GM12801 (cell line): Measurements from ENCODE around the gene IFIT1.

Experiments used
- CTCF ChIP-seq: IDR thresholded peaks from one replicate; pipeline ENCODE4 v1.5.1; 2011; ENCODE audit warnings: control low read depth; ENCODE audit not compliant: insufficient read length; ENCODE audit errors: extremely low read depth

Gene IFIT1

GRCh38 chr10:89393898-89394297 lies 1.5 kb downstream of the IFIT1 start:
- no peak for TF ChIP-seq CTCF

DNA sequence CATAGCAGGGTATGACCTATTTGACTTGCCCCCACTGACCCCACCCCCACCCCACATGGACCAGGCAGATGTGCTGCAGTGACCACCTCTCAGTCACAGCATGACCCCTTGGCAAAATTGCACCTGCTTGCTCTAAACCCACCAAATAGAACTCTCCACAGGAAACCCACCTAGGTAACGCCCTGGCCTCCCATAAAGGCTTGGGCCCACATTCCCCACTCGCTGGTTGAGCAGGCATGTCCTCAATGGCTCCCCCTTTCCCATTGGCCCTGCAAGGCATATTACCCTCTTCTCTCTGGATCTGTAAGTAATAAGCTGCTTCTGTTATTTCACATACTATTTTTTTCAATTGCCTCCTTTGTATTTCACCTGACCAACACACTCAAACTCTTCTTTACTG lies 2.7 kb downstream of the IFIT1 start:
- no peak for TF ChIP-seq CTCF

- no peak for TF ChIP-seq CTCF
Measured at GRCh38 chr10:89398003-89398749, 5.8 kb downstream of the IFIT1 start.

- TF ChIP-seq CTCF, result no peak
Measured at GRCh38 chr10:89399956-89400355, 7.5 kb downstream of the IFIT1 start.

DNA sequence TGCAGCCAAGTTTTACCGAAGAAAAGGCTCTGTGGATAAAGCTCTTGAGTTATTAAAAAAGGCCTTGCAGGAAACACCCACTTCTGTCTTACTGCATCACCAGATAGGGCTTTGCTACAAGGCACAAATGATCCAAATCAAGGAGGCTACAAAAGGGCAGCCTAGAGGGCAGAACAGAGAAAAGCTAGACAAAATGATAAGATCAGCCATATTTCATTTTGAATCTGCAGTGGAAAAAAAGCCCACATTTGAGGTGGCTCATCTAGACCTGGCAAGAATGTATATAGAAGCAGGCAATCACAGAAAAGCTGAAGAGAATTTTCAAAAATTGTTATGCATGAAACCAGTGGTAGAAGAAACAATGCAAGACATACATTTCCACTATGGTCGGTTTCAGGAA lies 10.6 kb downstream of the IFIT1 start:
- no peak for TF ChIP-seq CTCF

DNA sequence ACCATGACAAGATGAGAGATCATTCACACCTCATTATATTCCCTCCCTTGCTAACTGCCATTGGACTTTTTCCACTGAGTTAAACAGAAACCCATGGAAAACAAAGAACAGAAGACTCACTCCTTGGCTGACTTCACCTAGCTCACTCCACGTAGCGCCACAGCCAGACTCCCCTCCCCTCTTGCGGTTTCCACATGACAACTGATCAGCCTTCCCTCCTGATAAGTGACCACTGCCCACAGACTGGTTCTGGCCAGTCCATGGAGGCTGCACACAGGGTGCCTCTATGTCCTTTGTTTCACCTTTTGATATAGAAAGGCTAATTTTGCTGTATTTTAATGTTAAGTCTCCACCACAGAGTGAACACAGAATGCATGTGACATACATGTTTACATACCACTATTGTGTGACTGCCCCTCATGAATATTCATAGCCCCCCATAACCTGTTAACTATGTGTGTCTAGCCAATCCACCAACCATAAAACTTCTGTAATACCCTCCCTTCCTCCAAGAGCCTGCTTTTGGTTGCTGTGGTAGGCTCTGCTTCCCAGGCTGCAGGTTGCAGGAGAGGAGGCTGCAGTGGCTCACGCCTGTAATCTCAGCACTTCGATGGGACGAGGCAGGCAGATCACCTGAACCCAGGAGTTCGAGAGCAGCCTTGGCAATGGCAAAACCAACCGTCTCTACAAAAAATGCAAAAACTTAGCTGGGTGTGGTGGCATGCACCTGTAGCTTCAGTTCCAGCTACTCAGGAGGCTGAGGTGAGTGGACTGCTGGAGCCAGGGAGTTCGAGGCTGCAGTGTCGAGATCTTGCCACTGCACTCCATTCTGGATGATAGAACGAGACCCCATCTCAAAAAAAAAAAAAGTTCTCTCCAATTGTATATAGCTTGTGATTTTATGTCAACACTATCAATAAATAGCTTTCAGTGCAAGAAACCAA lies 12.0 kb downstream of the IFIT1 start:
- TF ChIP-seq CTCF, result no peak

DNA sequence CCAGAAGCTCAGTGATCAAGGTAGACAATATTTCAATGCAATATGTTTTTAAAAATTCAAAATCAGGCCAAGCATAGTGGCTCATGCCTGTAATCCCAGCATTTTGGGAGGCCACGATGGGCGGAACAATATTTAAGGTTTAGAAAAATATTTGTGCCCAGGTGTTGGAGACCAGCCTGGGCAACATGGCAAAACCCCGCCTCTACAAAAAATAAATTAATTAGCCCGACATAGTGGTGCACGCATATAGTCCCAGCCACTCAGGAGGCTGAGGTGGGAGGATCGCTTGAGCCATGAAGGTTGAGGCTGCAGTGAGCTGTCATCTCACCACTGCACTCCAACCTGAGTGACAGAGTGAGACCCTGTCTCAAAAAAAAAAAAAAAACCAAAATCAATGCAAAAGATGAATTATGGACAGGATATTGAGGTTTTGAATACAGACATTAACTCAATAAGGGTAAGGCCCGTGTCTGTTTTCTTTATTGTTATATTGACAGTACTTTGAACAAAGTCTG lies 21.0 kb downstream of the IFIT1 start:
- TF ChIP-seq CTCF, result no peak
